Stimulated activated CD4-positive, alpha-beta T cell treated with anti-CD3 and anti-CD28 coated beads, Interleukin-2, amount 100 ng/mL, for 24 hours (primary cell): ENCODE measurements around the gene LGALS4.
"Not testable (repeated sequence)": the region's sequence is repeated elsewhere in the genome, so short reads cannot be mapped to it uniquely, and the experiment has no call there.

Experiments used
- DNase-seq, 2 donors: peaks; one replicate each; pipeline ENCODE4 v3.0.0-alpha.2; 2020

The LGALS4 gene

DNA sequence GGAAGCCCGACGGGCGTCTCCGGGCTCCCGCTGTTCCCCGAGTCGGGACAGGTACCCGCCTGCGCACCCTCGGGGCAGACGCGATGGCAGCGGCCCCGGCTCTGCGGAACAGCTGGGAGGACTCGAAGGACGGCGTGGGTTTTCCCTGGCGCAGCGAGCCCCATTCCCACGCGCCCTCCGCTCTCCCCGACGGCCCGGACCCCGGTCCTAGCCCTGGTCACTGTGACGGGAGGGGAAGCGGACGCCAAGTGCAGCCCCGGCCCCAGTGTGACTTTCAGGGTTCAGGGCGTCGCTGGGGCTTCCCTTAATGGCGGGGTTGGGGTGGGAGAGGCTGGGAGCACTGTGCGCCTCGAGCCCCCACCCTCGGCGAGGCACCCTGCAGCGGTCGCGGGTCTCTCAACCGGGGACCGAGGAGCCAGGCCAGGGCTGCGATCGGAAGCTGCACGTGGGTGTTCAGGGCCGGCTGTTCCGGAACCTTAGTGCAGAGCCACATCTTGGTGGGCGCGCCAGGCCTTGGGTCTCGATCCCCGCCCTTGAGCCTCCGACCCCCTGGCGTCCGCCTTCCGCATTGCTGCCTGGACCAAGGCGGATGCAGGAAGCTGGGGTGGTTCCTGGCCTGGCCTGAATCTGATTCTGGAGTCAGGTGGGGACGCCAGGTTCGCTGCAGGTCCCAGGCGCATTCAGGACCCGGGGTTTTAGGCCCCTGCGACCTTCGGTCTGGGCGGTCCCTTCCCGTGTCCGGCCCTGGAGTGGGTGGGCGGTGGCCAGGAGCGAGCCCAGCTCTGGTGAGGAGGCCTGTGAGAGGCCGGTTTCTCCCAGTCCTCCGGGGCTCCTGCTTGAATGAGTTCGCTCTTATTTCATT, 20.3 kb downstream of the LGALS4 start:
- DNase-seq: peak; percentile 36 to 53

DNA sequence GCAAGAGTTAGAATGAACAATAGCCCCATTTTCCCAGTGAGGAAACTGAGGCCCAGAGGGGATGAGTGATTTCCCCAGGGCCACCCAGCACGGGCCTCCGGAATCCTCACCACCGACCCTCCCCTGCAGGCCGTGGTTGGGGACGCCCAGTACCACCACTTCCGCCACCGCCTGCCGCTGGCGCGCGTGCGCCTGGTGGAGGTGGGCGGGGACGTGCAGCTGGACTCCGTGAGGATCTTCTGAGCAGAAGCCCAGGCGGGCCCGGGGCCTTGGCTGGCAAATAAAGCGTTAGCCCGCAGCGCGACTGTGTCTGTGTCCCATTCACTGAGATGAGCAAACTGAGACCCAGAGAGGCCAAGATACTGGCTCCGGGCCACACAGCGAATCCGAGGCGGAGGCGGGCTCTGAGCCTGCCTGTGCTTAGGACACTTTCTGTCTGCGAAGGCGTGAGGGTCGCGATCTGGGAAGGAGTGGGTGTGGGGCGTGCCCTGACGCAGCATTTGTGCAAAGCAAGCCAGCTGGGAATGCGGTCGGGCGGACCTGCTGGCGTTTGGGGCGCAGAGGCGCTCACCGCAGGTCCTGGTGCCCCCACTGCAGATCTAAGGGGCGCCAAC, 21.2 kb downstream of the LGALS4 start:
- not testable (repeated sequence) for DNase-seq

DNA sequence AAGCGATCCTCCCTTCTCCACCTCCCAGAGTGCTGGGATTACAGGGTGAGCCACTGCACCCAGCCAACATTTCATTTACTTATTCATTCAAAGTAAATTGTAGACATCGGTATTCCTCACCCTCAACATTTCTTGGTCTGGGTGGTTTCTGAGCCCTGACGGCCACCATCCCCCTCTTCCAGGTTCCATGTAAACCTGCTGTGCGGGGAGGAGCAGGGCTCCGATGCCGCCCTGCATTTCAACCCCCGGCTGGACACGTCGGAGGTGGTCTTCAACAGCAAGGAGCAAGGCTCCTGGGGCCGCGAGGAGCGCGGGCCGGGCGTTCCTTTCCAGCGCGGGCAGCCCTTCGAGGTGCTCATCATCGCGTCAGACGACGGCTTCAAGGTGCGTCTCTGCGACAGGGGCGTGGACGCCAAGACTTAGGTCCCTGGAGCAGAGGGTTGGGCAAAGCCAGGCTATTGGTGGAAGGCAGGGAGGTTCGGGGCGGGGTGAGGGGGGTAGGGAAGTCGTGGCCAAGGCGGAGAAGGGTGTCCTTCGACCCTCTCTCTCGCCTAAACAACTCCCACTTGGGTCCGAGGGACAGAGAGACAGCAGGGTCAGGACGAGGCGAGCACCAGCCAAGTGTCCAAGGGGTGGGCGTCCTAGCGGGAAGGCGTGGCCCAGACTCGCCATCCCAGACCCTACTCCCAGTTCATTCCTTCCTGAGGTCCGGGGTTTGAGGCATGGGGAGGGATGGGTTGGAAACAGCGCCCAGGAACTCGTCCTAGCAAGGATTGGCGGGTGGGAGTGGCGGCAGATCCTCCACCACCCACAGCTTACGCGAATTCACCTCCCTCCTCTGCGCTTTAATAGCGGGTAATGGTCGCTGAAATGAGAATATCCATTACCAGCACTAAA, 22.0 kb downstream of the LGALS4 start:
- not testable (repeated sequence) for DNase-seq

DNA sequence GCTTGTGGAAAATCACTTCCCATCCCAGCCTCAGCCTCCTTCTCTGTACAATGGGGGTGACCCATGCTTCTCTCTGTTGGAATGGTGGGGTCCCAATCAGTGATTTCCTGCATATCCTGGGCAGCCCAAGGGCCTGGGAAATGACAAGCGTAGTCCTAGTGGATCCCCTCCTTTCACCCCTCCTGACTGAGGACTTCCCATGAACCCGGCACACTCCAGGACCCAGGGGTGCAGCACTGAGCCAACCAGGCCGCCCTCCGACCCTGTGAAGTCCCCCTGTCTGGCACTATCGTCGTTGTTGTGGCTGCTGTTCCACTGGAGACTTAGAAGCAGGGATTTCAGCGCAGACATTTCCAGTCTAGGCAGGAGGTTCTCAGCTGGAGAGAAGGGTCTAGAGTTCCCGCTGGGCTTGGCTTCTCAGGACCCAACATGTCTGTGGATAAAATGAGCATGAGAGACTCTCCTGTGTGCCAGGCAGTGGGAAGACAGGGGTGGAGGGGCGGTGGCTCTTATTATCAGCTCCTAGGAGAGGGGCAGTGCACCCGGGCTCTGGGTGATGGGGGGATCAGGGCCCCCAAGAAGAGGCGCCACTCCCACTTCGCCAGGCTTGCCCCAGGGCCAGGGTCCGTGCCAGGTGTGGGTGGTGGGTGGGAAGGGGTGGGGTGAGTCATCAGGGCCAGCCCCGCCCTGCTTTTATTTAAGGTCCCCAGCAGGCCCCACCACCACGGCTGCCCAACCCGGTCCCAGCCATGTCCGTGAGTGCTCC, 24.1 kb downstream of the LGALS4 start, which contains the start of gene LGALS7B:
TSS of gene LGALS7B (plus strand) at position 723 of the 766 bp plus-strand sequence. CDS start at position 750, 27 bp downstream.
- no peak for DNase-seq

DNA sequence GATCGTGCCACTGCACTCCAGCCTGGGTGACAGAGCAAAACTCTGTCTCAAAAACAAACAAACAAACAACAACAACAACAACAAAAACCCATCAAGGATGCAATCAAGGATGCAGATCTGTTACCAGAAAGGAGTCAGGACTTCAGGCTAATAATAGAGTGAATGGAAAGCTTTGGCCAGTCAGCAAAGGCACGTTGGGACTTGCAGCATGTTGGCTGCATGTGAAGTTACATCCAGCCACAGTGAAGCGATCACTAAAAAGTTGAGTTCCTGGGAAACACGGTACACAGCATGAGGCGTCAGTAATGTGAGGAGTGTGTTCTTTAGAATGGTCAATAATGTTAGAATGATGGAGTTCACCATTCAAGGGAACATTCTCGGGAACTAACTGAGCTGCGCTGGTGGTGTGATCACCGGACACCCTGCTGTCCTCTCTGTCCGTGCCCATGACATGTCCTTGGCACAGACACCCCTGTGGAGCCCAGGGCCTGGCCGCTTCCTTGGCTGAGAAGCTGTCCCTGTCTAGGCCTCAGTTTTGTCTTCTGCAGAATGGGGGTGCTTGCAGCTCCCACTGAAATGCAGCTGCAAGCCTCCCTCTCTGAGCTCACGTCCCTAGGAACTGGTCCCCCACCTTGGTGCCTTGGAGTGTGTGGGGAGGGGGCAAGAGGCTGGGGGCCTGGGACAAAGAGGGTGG, 26.0 kb downstream of the LGALS4 start:
- DNase-seq: no peak

DNA sequence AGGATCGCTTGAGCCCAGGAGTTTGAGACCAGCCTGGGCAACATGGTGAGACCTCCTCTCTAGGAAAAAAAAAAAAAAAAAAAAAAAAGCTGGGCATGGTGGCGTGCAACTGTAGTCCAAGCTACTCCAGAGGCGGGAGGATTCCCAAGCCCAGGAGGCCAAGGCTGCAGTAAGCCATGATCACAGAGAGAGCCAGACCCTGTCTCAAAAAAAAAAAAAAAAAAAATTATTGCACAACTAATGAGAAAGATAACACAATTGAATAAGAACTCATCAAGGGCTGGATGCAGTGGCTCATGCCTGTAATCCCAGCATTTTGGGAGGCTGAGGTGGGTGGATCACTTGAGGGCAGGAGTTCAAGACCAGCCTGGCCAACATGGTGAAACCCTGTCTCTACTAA, 26.7 kb downstream of the LGALS4 start:
- DNase-seq: not testable (repeated sequence)

DNA sequence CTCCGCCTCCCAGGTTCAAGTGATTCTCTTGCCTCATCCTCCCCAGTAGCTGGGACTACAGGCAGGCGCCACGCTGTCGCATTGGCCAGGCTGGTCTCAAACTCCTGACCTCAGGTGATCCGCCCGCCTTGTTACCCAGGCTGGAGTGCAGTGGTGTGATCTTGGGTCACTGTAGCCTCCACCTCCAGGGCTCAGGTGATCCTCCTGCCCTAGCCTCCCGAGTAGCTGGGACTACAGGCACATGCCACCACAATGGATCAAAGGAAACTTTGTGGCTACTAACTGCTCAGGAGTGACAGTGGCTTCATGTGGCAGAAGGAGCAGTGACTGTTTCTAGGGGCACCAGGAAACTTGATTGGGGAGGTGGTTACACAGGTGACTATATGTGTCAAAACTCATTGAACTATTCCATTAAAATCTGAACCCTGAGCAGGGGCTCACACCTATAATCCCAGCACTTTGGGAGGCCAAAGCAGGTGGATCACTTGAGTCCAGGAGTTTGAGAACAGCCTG, 27.5 kb downstream of the LGALS4 start:
- no peak for DNase-seq

DNA sequence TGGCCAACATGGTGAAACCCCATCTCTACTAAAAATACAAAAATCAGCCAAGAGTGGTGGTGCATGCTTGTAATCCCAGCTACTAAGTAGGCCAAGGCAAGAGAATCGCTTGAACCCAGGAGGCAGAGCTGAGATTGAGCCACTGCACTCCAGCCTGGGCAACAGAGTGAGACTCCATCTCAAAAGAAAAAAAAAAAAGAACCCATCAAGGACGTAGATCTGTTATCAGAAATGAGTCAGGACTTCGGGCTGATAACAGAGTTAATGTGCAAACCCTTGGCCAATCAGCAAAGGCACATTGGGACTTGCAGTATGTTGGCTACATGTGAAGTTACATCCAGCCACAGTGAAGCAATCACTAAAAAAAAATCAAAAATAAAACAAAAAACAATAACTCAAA, 28.5 kb downstream of the LGALS4 start:
- DNase-seq: no peak

DNA sequence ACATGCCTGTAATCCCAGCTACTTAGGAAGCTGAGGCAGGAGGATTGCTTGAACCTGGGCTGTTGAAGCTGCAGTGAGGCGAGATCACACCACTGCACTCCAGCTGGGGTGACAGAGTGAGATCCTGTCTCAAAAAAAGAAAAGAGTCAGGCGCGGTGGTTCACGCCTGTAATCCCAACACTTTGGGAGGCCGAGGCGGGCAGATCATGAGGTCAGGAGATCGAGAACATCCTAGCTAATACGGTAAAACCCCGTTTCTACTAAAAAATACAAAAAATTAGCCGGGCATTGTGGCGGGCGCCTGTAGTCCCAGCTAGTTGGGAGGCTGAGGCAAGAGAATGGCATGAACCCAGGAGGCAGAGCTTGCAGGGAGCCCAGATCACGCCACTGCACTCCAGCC, 30.5 kb downstream of the LGALS4 start:
- not testable (repeated sequence) for DNase-seq

DNA sequence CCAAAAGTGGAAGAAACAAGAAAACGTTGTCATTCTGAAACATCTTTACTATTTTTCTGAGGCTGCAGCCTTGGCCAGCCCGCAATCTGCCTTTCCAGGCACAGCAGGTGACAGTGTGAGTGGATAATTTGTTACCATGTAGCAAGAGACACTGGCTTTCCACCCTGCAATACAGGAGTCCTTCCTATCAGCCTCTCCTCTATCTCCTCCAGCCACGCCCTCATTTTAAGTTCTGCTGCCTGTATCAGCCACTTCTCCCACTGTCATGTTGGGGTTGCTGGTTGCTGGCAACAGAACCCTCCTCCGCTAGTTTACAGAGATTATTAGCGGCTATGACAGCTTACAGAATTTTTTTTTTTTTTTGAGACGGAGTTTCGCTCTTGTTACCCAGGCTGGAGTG, 31.7 kb downstream of the LGALS4 start:
- DNase-seq: no peak

DNA sequence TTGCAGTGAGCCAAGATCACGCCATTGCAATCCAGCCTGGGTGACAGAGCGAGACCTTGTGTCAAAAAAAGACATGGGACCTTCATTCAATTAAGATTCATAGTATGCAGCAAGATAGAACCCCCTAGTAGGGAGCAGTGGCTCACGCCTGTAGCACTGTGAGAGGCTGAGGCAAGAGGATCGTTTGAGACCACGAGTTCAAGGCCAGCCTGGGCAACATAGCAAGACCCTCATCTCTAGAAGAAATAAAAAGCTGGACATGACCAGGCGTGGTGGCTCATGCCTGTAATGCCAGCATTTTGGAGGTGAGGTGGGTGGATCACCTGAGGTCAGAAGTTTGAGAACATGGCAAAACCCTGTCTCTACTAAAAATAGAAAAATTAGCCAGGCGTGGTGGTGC, 32.3 kb downstream of the LGALS4 start:
- DNase-seq: no peak

DNA sequence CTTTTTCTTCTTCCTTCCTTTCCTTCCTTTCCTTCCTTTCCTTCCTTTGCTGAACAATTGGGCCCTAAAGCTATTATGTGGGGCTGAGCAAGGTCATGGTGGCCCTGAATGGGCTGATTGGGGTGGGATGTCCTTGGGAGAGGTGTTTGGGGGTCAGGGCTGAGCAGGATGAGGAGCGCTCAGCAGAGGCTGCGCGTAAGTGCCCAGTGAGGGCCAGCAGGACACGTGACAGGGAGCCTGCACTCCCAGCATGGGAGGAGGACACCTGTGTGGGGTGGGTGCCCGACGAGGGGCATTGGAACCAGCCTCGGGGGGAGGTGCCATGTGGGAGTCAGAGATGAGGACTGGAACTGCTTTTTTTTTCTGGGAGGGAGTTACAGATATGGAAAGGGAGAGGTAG, 34.0 kb downstream of the LGALS4 start:
- DNase-seq: no peak

DNA sequence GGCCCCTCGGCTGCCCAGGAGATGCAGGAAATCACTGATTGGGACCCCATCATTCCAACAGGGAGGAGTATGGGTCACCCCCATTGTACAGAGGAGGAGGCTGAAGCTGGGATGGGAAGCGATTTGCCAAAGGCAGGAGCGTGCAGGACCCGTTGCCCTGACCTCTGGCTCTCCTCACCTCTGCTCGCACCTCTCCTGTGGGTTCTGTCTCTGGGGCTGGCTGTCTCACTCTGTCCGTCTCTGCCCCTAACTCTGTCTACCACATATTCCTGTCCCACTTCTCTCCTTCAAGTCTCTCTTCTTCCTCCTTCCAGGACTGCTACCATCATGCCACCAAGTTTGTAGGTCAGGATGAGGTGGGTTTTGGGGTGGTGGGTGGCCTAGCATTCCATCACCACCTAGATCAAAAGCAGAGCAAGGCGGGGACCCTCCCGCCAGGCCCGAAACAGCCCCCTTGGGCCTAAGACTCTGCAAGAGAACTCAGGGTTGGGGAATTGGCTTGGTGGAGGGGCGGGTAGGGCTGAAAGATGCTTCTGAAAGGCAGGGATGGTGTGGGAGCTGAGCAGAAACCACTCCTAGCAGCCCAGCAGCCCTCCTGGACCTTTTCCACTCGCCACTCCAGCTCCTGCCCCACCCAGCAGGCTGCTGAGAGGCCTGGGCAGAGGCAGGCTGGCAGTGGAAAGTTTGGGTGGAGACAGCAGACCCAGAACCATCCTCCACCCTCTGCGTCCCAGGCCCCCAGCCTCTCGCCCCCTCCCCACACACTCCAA, 38.4 kb downstream of the LGALS4 start:
- DNase-seq: no peak

DNA sequence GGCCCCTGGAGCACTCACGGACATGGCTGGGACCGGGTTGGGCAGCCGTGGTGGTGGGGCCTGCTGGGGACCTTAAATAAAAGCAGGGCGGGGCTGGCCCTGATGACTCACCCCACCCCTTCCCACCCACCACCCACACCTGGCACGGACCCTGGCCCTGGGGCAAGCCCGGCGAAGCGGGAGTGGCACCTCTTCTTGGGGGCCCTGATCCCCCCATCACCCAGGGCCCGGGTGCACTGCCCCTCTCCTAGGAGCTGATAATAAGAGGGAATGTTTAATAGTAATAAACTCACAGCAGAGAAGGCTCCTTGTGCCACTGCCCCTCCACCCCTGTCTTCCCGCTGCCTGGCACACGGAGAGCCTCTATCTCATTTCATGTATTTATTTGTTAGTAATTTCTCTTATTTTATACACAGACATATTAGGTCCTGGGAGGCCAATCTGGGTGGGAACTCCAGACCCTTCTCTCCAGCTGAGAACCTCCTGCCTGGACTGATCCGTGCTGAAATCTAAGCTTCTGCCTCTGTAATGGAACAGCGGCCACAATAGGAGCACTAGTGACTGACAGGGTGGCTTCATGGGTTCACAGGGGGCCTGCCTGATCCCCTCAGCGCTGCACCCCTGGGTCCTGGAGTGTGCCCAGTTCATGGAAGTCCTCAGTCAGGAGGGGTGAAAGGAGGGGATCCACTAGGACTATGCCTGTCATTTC, 39.1 kb downstream of the LGALS4 start, which contains the start of gene LGALS7:
TSS of gene LGALS7 (minus strand) at position 49 of the 709 bp plus-strand sequence. CDS start at position 24, 25 bp downstream.
- no peak for DNase-seq

DNA sequence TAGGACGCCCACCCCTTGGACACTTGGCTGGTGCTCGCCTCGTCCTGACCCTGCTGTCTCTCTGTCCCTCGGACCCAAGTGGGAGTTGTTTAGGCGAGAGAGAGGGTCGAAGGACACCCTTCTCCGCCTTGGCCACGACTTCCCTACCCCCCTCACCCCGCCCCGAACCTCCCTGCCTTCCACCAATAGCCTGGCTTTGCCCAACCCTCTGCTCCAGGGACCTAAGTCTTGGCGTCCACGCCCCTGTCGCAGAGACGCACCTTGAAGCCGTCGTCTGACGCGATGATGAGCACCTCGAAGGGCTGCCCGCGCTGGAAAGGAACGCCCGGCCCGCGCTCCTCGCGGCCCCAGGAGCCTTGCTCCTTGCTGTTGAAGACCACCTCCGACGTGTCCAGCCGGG, 41.2 kb downstream of the LGALS4 start:
- not testable (repeated sequence) for DNase-seq

DNA sequence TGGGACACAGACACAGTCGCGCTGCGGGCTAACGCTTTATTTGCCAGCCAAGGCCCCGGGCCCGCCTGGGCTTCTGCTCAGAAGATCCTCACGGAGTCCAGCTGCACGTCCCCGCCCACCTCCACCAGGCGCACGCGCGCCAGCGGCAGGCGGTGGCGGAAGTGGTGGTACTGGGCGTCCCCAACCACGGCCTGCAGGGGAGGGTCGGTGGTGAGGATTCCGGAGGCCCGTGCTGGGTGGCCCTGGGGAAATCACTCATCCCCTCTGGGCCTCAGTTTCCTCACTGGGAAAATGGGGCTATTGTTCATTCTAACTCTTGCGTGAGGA, 41.8 kb downstream of the LGALS4 start:
- DNase-seq: not testable (repeated sequence)

DNA sequence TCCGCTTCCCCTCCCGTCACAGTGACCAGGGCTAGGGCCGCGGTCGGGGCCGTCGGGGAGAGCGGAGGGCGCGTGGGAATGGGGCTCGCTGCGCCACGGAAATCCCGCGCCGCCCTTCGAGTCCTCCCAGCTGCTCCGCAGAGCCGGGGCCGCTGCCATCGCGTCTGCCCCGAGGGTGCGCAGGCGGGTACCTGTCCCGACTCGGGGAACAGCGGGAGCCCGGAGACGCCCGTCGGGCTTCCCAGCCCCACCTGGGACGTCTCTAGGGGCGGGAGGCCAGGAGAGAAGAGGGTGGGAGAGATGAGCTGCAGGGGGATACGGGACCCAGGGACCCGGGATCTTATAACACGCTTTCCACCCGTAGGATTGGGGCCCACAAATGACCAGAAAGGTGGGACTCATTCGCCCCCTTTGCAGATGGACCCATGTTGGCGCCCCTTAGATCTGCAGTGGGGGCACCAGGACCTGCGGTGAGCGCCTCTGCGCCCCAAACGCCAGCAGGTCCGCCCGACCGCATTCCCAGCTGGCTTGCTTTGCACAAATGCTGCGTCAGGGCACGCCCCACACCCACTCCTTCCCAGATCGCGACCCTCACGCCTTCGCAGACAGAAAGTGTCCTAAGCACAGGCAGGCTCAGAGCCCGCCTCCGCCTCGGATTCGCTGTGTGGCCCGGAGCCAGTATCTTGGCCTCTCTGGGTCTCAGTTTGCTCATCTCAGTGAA, 42.4 kb downstream of the LGALS4 start:
- DNase-seq: not testable (repeated sequence)

DNA sequence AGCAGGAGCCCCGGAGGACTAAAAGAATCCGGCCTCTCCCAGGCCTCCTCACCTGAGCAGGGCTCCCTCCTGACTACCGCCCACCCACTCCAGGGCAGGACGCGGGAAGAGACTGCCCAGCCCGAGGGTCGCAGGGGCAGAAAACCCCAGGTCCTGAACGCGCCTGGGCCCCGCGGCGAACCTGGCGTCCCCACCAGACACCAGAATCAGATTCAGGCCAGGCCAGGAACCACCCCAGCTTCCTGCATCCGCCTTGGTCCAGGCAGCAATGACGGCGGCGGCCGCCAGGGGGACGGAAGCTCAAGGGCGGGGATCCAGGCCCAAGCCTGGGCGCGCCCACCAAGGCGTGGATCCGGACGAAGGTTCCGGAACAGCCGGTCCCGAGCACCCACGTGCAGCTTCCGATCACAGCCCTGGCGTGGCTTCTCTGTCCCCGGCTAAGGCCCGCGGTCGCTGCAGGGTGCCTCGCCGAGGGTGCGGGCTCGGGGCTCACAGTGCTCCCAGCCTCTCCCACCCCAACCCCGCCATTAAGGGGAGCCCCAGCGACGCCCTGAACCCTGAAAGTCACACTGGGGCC, 43.0 kb downstream of the LGALS4 start:
- DNase-seq: peak; percentile 88 to 89
